ENCODE measurements around the gene BEST4.
"Not testable (repeated sequence)": the region's sequence is repeated elsewhere in the genome, so short reads cannot be mapped to it uniquely, and the experiment has no call there.

DNA sequence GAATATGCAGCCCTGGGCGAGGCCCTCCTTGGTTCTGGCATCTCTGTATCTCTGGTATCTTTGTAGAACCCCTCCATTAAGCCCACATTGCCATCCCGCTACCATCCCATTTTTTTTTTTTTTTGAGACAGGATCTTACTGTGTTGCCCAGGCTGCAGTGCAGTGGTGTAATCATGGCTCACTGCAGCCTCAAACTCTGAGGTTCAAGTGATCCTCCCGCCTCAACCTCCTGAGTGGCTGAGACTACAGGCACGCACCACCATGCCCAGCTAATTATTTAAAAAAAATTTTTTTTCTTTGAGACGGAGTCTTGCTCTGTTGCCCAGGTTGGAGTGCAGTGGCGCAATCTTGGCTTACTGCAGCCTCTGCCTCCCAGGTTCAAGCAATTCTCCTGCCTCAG, 36.4 kb upstream of the BEST4 start:
- not testable (repeated sequence) for TF ChIP-seq CTCF, EP300, POLR2A, POLR2AphosphoS5 (IDR thresholded peaks at IDR 0.05)
